Keratinocyte (primary cell): ENCODE data around the gene PEMT. TPM values are rescaled to one million over a fixed set of nuclear protein-coding genes. Genes with fewer than 3 reads are reported as not detected.

ENCODE experiments used
- DNase-seq: peaks from one replicate; pipeline ENCODE4 v3.0.0-alpha.2; 2011; ENCODE audit warnings: low read depth, missing footprints, low spot score
- FAIRE-seq: peaks from 2 replicates; lab custom pipeline; 2011; peaks lifted over from hg19 to GRCh38; lab: Jason Lieb, UNC
- H2AFZ ChIP-seq: 2 replicates; pipeline ENCODE4 v1.6.0; 2012; ENCODE audit warnings: low read length, control low read depth, inconsistent platforms; ENCODE audit not compliant: control insufficient read depth
- H3K27ac ChIP-seq: 2 replicates; pipeline ENCODE4 v1.5.1; 2011; ENCODE audit warnings: low read length; ENCODE audit not compliant: control insufficient read depth, insufficient read depth
- H3K27me3 ChIP-seq: 3 replicates; pipeline ENCODE4 v1.6.0; 2011; ENCODE audit warnings: low read length; ENCODE audit not compliant: control insufficient read depth, insufficient read depth; ENCODE audit errors: extremely low read depth
- H3K36me3 ChIP-seq, 2 experiments: 2 replicates in 1 of 2; 3 replicates in 1 of 2; pipeline ENCODE4 v1.5.1; 2011; ENCODE audit warnings: low read length in 2 of 2, mild to moderate bottlenecking in 1 of 2; ENCODE audit not compliant: control insufficient read depth in 2 of 2, insufficient read depth in 2 of 2; ENCODE audit errors: extremely low read depth in 1 of 2
- H3K4me1 ChIP-seq: 3 replicates; pipeline ENCODE4 v1.5.1; 2011; ENCODE audit warnings: low read length; ENCODE audit not compliant: control insufficient read depth, insufficient read depth; ENCODE audit errors: extremely low read depth
- H3K4me2 ChIP-seq: 3 replicates; pipeline ENCODE4 v1.6.0; 2011; ENCODE audit warnings: low read depth, low read length; ENCODE audit not compliant: control insufficient read depth, insufficient read depth; ENCODE audit errors: extremely low read depth
- H3K4me3 ChIP-seq, 3 experiments: fragments of 200-600 bp in 1 of 3; sonication (generic) in 1 of 3; 2 replicates in 2 of 3; 3 replicates in 1 of 3; pipeline ENCODE4 v1.5.1; 2011 to 2016; ENCODE audit warnings: low read length in 3 of 3, mild to moderate bottlenecking in 3 of 3, control low read depth in 2 of 3, inconsistent platforms in 1 of 3, low read depth in 1 of 3, mixed read lengths in 1 of 3, mixed run types in 1 of 3, moderate library complexity in 1 of 3; ENCODE audit not compliant: control insufficient read depth in 2 of 3, insufficient read depth in 2 of 3; ENCODE audit errors: extremely low read depth in 1 of 3
- H3K79me2 ChIP-seq: 2 replicates; pipeline ENCODE4 v1.6.0; 2012; ENCODE audit warnings: low read length; ENCODE audit not compliant: control insufficient read depth, insufficient read depth
- H3K9ac ChIP-seq: 3 replicates; pipeline ENCODE4 v1.6.0; 2011; ENCODE audit warnings: low read length; ENCODE audit not compliant: control insufficient read depth, insufficient read depth; ENCODE audit errors: extremely low read depth
- H3K9me1 ChIP-seq: 3 replicates; pipeline ENCODE4 v1.6.0; 2011; ENCODE audit warnings: low read length; ENCODE audit not compliant: control insufficient read depth, insufficient read depth; ENCODE audit errors: extremely low read depth
- H3K9me3 ChIP-seq: 2 replicates; pipeline ENCODE4 v1.5.1; 2012; ENCODE audit warnings: low read depth, low read length; ENCODE audit not compliant: control insufficient read depth
- H4K20me1 ChIP-seq: 3 replicates; pipeline ENCODE4 v1.6.0; 2011; ENCODE audit warnings: low read length; ENCODE audit not compliant: control insufficient read depth, insufficient read depth; ENCODE audit errors: extremely low read depth
- CTCF ChIP-seq, 3 experiments: IDR thresholded peaks in 1 of 3; conservative IDR thresholded peaks in 1 of 3; optimal IDR thresholded peaks in 1 of 3; 2 replicates in 2 of 3; 3 replicates in 1 of 3; pipeline versions ENCODE3 to v1.5.1; 2011; ENCODE audit warnings: low read length in 3 of 3, mild to moderate bottlenecking in 3 of 3, moderate library complexity in 2 of 3, control low read depth in 1 of 3, inconsistent platforms in 1 of 3; ENCODE audit not compliant: insufficient read depth in 2 of 3; ENCODE audit errors: extremely low read depth in 1 of 3
- EZH2 ChIP-seq: IDR thresholded peaks from one replicate; pipeline ENCODE4 v1.6.1; 2012; ENCODE audit warnings: inconsistent platforms, mild to moderate bottlenecking, low read length, moderate library complexity
- dilution Hi-C: fragments of 300-500 bp; cut with MboI; formaldehyde crosslinking; loops from one replicate; pipeline ENCODE4 v1.7.0; 2020; ENCODE audit warnings: low sequenced_read_pairs; ENCODE audit not compliant: extremely low pct_ligation_motif_present
- polyA plus RNA-seq, 5 experiments: library from polyadenylated mRNA; depleted of rRNA in 3 of 5; stranded (reverse) in 3 of 5; stranded (forward) in 1 of 5; unstranded in 1 of 5; fragments of >200 nt; gene quantifications; 1 replicate in 1 of 5; 2 replicates in 3 of 5; 3 replicates in 1 of 5; pipeline versions ENCODE4 v1.2.1 to v1.2.3, GENCODE V29; 2011 to 2012; ENCODE audit warnings: missing spikeins in 2 of 5, low read depth in 1 of 5, low replicate concordance in 1 of 5

The PEMT gene
- polyA plus RNA-seq, 1 donor (not counting 4 experiments of a cell fraction or from before 2014, with no cell fraction given): 17.7 TPM

- Histone ChIP-seq H3K9me1 (no peaks in the 10 kb centered on the region), H3K4me3 (no peak overlapping the region), H3K4me1 (no peaks in the 10 kb centered on the region), H3K79me2 (no peaks in the 10 kb centered on the region), H3K4me2 (no peak overlapping the region), H3K27ac (no peak overlapping the region), H4K20me1 (no peaks in the 10 kb centered on the region), H3K9ac (no peak overlapping the region), H2AFZ (no peak overlapping the region), H3K36me3 (no peaks in the 10 kb centered on the region), H3K9me3 (no peaks in the 10 kb centered on the region), H3K27me3 (no peaks in the 10 kb centered on the region)
- dilution Hi-C loops: no loop called here
- no peak for TF ChIP-seq EZH2
- TF ChIP-seq CTCF (optimal IDR thresholded peaks at IDR 0.05 in 1 of 3, IDR thresholded peaks at IDR 0.05 in 1 of 3, conservative IDR thresholded peaks at IDR 0.05 in 1 of 3; ENCODE audit: extremely low read depth in 1 of 3, insufficient read depth in 2 of 3, low read length in 3 of 3): peak; percentile 69 to 85 (median 81)
- DNase-seq (no peak), FAIRE-seq (peak; percentile 93)
Measured at GRCh38 chr17:17613708-17614114, 22.2 kb upstream of the PEMT start.

- Histone ChIP-seq H3K36me3 (no peaks in the 10 kb centered on the region), H3K9me1 (no peaks in the 10 kb centered on the region), H2AFZ (no peak overlapping the region), H3K27me3 (no peaks in the 10 kb centered on the region), H4K20me1 (no peaks in the 10 kb centered on the region), H3K27ac (no peak overlapping the region), H3K4me1 (no peaks in the 10 kb centered on the region), H3K4me3 (no peak overlapping the region), H3K79me2 (no peaks in the 10 kb centered on the region), H3K9ac (no peak overlapping the region), H3K9me3 (no peaks in the 10 kb centered on the region), H3K4me2 (no peak overlapping the region)
- dilution Hi-C loops: no loop called here
- DNase-seq (no peak), FAIRE-seq (no peak)
- TF ChIP-seq EZH2: no peak
- TF ChIP-seq CTCF (optimal IDR thresholded peaks at IDR 0.05 in 1 of 3, IDR thresholded peaks at IDR 0.05 in 1 of 3, conservative IDR thresholded peaks at IDR 0.05 in 1 of 3; ENCODE audit: extremely low read depth in 1 of 3, insufficient read depth in 2 of 3, low read length in 3 of 3): no peak
Measured at GRCh38 chr17:17612085-17613022, 20.8 kb upstream of the PEMT start.
